ENCODE results near the gene ARMC2. TPM values are rescaled to one million over a fixed set of nuclear protein-coding genes. Genes with fewer than 3 reads are reported as not detected.

The ARMC2 gene
- total and polyA plus RNA-seq, 8 donors, result 0.46 to 13.4 (median 2.3) TPM; not detected in 1

GRCh38 chr6:108820006-108820405 is 28.2 kb upstream of the ARMC2 start:
- no peaks in the 10 kb centered on the region for H3K36me3 ChIP-seq
- TF ChIP-seq EP300 (IDR thresholded peaks at IDR 0.05) (no peak), CTCF (IDR thresholded peaks at IDR 0.05) (no peak), POLR2A (IDR thresholded peaks at IDR 0.05) (no peak), POLR2AphosphoS5 (IDR thresholded peaks at IDR 0.05) (no peak)

GRCh38 chr6:108822401-108822800 is 25.8 kb upstream of the ARMC2 start:
- Histone ChIP-seq H3K4me1 (no peaks in the 10 kb centered on the region), H3K27me3 (no peaks in the 10 kb centered on the region), H3K9me3 (peaks cover 0 to 5% (median 0%) of the 10 kb centered on the region in 4 donors), H3K27ac (no peak overlapping the region), H3K4me3 (no peak overlapping the region), H3K36me3 (no peaks in the 10 kb centered on the region)
- TF ChIP-seq POLR2A (IDR thresholded peaks at IDR 0.05), result no peak
- TF ChIP-seq POLR2AphosphoS5 (IDR thresholded peaks at IDR 0.05), result no peak
- TF ChIP-seq EP300 (IDR thresholded peaks at IDR 0.05), result no peak
- no peak for TF ChIP-seq CTCF (IDR thresholded peaks at IDR 0.05)
- intact Hi-C loops (cut with DNase I; ENCODE audit: low total_unique reads), result no loop called here
- DNase-seq, result no peak
- 83 to 94% (median 88%) methylated on average over 4 of the region's 4 CpGs for WGBS, 5 donors

More at GRCh38 chr6:108820006-108820405, 28.2 kb upstream of the ARMC2 start:
- Histone ChIP-seq H3K4me3 (no peak overlapping the region), H3K27me3 (no peaks in the 10 kb centered on the region), H3K9me3 (no peaks in the 10 kb centered on the region), H3K27ac (no peak overlapping the region), H3K4me1 (no peaks in the 10 kb centered on the region)
- no peak for DNase-seq
- WGBS, 5 donors, result 47 to 69% (median 62%) methylated on average over 3 of the region's 3 CpGs
- intact Hi-C loops (cut with DNase I; ENCODE audit: low total_unique reads), result no loop called here

GRCh38 chr6:108825326-108825725 is 22.9 kb upstream of the ARMC2 start:
- TF ChIP-seq POLR2AphosphoS5 (IDR thresholded peaks at IDR 0.05), result no peak
- no peak for TF ChIP-seq POLR2A (IDR thresholded peaks at IDR 0.05)
- TF ChIP-seq EP300 (IDR thresholded peaks at IDR 0.05), result no peak
- no peak for TF ChIP-seq CTCF (IDR thresholded peaks at IDR 0.05)
- intact Hi-C loops (cut with DNase I; ENCODE audit: low total_unique reads), result no loop called here

GRCh38 chr6:108831104-108831503 is 17.1 kb upstream of the ARMC2 start:
- DNase-seq, result peak in 1 of 2 donors; percentile 45
- no peaks in the 10 kb centered on the region for H3K9me3 ChIP-seq
- TF ChIP-seq EP300 (IDR thresholded peaks at IDR 0.05) (no peak), CTCF (IDR thresholded peaks at IDR 0.05) (no peak)
- H3K4me3 ChIP-seq, result no peak overlapping the region
- no peaks in the 10 kb centered on the region for H3K27me3 ChIP-seq
- H3K4me1 ChIP-seq, result no peaks in the 10 kb centered on the region
- intact Hi-C loops (cut with DNase I; ENCODE audit: low total_unique reads), result loop anchor here (5.0 kb wide), 1 partner anchor 289 kb away; no protein-coding TSS in a partner anchor
- WGBS, 5 donors, result 72 to 89% (median 86%) methylated on average over 5 of the region's 5 CpGs
- H3K36me3 ChIP-seq, result no peaks in the 10 kb centered on the region
- H3K27ac ChIP-seq, result peak overlapping the region in 1 of 5 donors; percentile 2

More at GRCh38 chr6:108825326-108825725, 22.9 kb upstream of the ARMC2 start:
- Histone ChIP-seq H3K27ac (no peak overlapping the region), H3K9me3 (peaks cover 0 to 5% (median 0%) of the 10 kb centered on the region in 4 donors), H3K36me3 (no peaks in the 10 kb centered on the region), H3K4me1 (no peaks in the 10 kb centered on the region), H3K27me3 (no peaks in the 10 kb centered on the region), H3K4me3 (no peak overlapping the region)
- DNase-seq, result no peak
- 71 to 98% (median 94%) methylated on average over 2 of the region's 2 CpGs for WGBS, 5 donors
